Breast epithelium (tissue), 4 donors: ENCODE data around the gene SOX14. TPM values are rescaled to one million over a fixed set of nuclear protein-coding genes. Genes with fewer than 3 reads are reported as not detected.

Experiments
- DNase-seq, 2 donors: peaks; one replicate each; pipeline ENCODE4 v3.0.0-alpha.2; 2019; ENCODE audit warnings: low spot score in 2 of 2
- H3K27ac ChIP-seq, 2 donors: fragments of 200-600 bp; sonication (generic) in 1 of 2; one replicate each; pipeline ENCODE4 v1.5.1; 2016 to 2019; ENCODE audit warnings: mild to moderate bottlenecking in 1 of 2
- H3K27me3 ChIP-seq, 2 donors: fragments of 200-600 bp; sonication (generic) in 1 of 2; one replicate each; pipeline versions ENCODE4 v1.5.1 to v1.6.0; 2017 to 2019; ENCODE audit warnings: control low read depth in 1 of 2, mild to moderate bottlenecking in 1 of 2
- H3K36me3 ChIP-seq: fragments of 200-600 bp; one replicate; pipeline ENCODE4 v1.5.1; 2019
- H3K4me1 ChIP-seq, 2 donors: fragments of 200-600 bp; sonication (generic); one replicate each; pipeline ENCODE4 v1.5.1; 2016 to 2019; ENCODE audit warnings: control low read depth in 1 of 2
- H3K4me3 ChIP-seq, 3 donors: fragments of 200-600 bp; sonication (generic); 1 replicate in 2 of 3; 2 replicates in 1 of 3; pipeline ENCODE4 v1.5.1; 2016 to 2019; ENCODE audit warnings: mild to moderate bottlenecking in 3 of 3, moderate library complexity in 2 of 3
- H3K9me3 ChIP-seq, 2 donors: fragments of 200-600 bp; sonication (generic) in 1 of 2; one replicate each; pipeline ENCODE4 v1.5.1; 2016 to 2019; ENCODE audit warnings: control low read depth in 1 of 2
- POLR2A ChIP-seq: fragments of 450-650 bp; IDR thresholded peaks from one replicate; pipeline ENCODE4 v1.6.1; 2016; ENCODE audit warnings: antibody characterized with exemption, mild to moderate bottlenecking, moderate library complexity
- POLR2AphosphoS5 ChIP-seq, 3 donors: sonication (generic); formaldehyde crosslinking; IDR thresholded peaks; one replicate each; pipeline ENCODE4 v1.6.1; 2017; ENCODE audit warnings: antibody characterized with exemption in 3 of 3
- intact Hi-C: fragments of 100-400 bp; cut with DNase I; formaldehyde crosslinking; loops from one replicate; pipeline ENCODE4 v1.15.1; 2023; ENCODE audit warnings: low total_unique reads
- total RNA-seq, 3 donors: library from RNA; depleted of rRNA; stranded (reverse); fragments of >200 nt; gene quantifications; one replicate each; pipeline ENCODE4 v1.1.0, GENCODE V29; 2016
- TF ChIP-seq, protein P1 (sequence below), 3 donors: fragments of 450-650 bp; IDR thresholded peaks; one replicate each; pipeline ENCODE4 v1.5.1; 2016 to 2017; ENCODE audit warnings: antibody characterized with exemption in 3 of 3, mild to moderate bottlenecking in 3 of 3, moderate library complexity in 3 of 3

Gene SOX14
- total RNA-seq, 3 donors from 2014 or later: not detected

DNA sequence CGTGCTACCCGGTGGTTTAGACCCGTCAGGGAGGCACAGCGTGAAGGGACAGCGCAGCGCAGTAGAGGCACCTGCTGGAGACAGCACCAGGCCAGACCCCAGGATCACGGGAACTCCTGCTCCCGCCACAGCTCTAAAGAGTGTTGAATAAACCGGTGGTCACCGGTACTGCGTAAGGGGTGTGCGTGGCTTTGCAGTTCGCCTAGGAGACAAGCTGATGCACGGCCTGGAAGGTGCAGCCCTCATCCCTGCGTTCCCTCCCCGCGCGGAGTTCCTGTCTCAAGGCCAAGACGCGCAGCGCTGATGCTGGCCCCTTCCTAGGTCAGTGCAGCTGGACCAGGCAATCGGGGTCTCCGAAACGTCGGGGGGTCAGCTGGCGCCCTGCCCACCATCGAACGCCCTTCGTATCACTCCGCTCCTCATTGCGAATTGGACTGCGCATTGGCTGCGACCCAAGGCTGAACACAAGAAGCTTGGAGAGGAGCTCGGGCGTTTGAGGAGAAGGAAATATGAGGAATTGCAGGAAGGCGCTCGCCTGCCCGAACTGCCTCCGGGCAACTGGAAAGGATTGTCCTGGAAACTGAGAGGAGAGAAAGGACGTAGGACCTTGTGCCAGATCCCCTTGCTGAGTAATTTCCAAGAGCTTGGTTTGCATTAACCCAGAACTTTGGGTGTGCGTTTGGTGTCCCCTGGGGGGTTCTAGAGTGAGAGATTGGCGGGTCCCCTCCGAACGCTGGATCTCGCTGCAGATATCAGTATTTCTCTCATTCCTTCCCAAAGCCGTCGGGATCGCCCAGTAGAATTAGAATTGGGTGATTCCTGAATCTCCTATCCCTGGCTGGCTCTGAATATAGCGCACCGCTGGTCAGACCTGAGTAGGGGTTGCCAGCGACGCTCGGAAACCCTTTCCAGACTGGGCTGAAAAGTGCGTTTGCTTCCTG, 2.3 kb upstream of the SOX14 start:
- Histone ChIP-seq H3K27ac (no peak overlapping the region), H3K4me3 (no peak overlapping the region), H3K4me1 (peaks cover 0 to 6% of the 10 kb centered on the region in 2 donors), H3K36me3 (no peaks in the 10 kb centered on the region), H3K9me3 (no peaks in the 10 kb centered on the region), H3K27me3 (peaks cover 4 to 86% of the 10 kb centered on the region in 2 donors)
- no peak for TF ChIP-seq POLR2A
- TF ChIP-seq POLR2AphosphoS5 (IDR thresholded peaks at IDR 0.05): no peak
- TF ChIP-seq, protein P1, sequence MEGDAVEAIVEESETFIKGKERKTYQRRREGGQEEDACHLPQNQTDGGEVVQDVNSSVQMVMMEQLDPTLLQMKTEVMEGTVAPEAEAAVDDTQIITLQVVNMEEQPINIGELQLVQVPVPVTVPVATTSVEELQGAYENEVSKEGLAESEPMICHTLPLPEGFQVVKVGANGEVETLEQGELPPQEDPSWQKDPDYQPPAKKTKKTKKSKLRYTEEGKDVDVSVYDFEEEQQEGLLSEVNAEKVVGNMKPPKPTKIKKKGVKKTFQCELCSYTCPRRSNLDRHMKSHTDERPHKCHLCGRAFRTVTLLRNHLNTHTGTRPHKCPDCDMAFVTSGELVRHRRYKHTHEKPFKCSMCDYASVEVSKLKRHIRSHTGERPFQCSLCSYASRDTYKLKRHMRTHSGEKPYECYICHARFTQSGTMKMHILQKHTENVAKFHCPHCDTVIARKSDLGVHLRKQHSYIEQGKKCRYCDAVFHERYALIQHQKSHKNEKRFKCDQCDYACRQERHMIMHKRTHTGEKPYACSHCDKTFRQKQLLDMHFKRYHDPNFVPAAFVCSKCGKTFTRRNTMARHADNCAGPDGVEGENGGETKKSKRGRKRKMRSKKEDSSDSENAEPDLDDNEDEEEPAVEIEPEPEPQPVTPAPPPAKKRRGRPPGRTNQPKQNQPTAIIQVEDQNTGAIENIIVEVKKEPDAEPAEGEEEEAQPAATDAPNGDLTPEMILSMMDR (IDR thresholded peaks at IDR 0.05): no peak
- DNase-seq: no peak
- intact Hi-C loops: no loop called here

DNA sequence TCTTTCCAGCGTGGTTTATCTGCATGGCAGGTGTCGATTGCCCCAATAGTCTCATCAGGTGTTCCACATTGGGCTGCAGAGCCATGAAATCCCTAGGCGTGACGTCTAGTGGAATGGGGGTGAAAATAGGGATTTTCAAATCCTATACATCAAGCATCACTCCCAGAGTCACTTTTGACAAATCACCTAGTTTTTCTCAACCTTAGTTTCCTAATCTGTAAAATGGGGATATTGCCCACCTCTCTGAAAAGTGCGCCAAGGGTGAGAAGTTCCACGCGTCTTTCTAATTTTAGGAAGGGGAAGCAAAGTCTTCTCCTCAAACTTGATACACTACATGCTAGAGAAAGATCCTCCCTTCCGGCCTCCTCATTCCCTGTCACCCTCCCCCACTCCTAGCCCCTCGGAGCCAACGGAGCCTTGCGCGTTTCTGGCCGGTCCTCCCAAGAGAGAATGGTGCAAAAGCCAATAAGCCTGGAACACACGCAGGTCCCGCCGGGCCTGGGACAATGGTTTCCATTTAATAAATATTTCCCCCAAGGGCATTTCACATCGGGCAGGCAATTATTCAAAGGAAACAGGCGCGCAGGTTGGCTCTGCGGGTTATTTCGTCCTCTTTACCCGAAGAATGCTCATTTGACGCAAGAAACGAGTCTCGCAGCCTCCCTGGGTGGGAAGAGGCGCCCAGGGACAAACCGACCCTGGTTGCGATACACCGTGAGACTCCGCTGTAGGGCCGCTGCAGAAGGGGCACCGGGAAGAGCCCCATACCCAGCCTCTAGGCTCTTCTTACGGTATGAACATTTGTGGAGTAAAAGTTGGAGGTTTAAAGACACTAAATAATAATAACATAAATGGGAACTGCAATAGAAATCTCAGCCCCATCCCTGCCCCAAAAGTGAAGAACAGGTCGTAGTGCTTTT, 1.2 kb upstream of the SOX14 start:
- intact Hi-C loops: no loop called here
- Histone ChIP-seq H3K4me3 (peak overlapping the region in 2 of 3 donors; percentile 38 to 58), H3K9me3 (no peaks in the 10 kb centered on the region), H3K27me3 (peaks cover 4 to 96% of the 10 kb centered on the region in 2 donors), H3K36me3 (no peaks in the 10 kb centered on the region), H3K27ac (no peak overlapping the region), H3K4me1 (peaks cover 0 to 6% of the 10 kb centered on the region in 2 donors)
- TF ChIP-seq POLR2AphosphoS5 (IDR thresholded peaks at IDR 0.05) (no peak), POLR2A (no peak)
- TF ChIP-seq, protein P1 (IDR thresholded peaks at IDR 0.05): no peak
- DNase-seq: no peak

DNA sequence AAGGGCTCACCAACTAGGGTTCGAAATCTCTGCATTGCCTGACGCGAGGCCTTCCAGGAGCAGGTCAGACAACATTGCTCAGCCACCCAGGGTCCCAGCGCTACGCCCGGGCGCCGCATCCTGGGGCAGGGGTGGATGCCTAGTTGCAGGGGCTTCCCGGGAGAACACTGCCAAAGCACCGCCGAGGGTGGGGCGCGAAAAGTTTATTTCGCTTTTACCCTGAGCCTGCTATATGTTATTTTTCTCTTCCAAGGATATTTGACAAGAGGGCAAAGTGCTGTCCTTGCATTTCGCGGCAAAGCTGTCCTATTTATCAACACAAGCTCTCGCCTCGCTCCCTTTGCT, 549 bp upstream of the SOX14 start:
- H3K4me1 ChIP-seq: peaks cover 0 to 7% of the 10 kb centered on the region in 2 donors
- DNase-seq: no peak
- H3K36me3 ChIP-seq: no peaks in the 10 kb centered on the region
- peak overlapping the region in 2 of 3 donors; percentile 38 to 58 for H3K4me3 ChIP-seq
- TF ChIP-seq, protein P1 (IDR thresholded peaks at IDR 0.05): no peak
- TF ChIP-seq POLR2A: no peak
- no peak for TF ChIP-seq POLR2AphosphoS5 (IDR thresholded peaks at IDR 0.05)
- intact Hi-C loops: no loop called here
- H3K27me3 ChIP-seq: peaks cover 4 to 96% of the 10 kb centered on the region in 2 donors
- H3K27ac ChIP-seq: no peak overlapping the region
- no peaks in the 10 kb centered on the region for H3K9me3 ChIP-seq

DNA sequence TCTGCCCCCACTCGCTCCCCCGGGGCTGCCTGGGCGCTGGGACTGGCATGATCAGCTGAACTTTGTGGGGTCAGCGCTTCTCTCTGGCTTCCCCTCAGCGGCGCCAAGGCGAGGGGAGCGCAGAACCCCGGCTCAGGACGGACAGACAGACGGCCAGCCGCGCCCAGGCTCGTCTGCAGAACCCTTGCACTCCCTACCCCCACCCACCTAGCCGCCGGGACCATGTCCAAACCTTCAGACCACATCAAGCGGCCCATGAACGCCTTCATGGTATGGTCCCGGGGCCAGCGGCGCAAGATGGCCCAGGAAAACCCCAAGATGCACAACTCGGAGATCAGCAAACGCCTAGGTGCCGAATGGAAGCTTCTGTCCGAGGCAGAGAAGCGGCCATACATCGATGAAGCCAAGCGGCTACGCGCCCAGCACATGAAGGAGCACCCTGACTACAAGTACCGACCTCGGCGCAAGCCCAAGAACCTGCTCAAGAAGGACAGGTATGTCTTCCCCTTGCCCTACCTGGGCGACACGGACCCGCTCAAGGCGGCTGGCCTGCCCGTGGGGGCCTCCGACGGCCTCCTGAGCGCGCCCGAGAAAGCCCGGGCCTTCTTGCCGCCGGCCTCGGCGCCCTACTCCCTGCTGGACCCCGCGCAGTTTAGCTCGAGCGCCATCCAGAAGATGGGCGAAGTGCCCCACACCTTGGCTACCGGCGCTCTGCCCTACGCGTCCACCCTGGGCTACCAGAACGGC, 621 bp downstream of the SOX14 start:
- H3K27me3 ChIP-seq: peaks cover 4 to 99% of the 10 kb centered on the region in 2 donors
- no peak for TF ChIP-seq POLR2AphosphoS5 (IDR thresholded peaks at IDR 0.05)
- no peak for TF ChIP-seq POLR2A
- TF ChIP-seq, protein P1 (IDR thresholded peaks at IDR 0.05): no peak
- H3K4me1 ChIP-seq: peaks cover 0 to 13% of the 10 kb centered on the region in 2 donors
- no peak for DNase-seq
- no peak overlapping the region for H3K27ac ChIP-seq
- peak overlapping the region in 2 of 3 donors; percentile 38 to 58 for H3K4me3 ChIP-seq
- no peaks in the 10 kb centered on the region for H3K36me3 ChIP-seq
- intact Hi-C loops: no loop called here
- no peaks in the 10 kb centered on the region for H3K9me3 ChIP-seq
